ENCODE data around the gene CFAP298. TPM values are rescaled to one million over a fixed set of nuclear protein-coding genes. Genes with fewer than 3 reads are reported as not detected.

Gene CFAP298
- total and polyA plus RNA-seq, 2 donors (not counting 3 experiments of a cell fraction or from before 2014, with no cell fraction given), result 17.6 to 44.1 TPM

DNA sequence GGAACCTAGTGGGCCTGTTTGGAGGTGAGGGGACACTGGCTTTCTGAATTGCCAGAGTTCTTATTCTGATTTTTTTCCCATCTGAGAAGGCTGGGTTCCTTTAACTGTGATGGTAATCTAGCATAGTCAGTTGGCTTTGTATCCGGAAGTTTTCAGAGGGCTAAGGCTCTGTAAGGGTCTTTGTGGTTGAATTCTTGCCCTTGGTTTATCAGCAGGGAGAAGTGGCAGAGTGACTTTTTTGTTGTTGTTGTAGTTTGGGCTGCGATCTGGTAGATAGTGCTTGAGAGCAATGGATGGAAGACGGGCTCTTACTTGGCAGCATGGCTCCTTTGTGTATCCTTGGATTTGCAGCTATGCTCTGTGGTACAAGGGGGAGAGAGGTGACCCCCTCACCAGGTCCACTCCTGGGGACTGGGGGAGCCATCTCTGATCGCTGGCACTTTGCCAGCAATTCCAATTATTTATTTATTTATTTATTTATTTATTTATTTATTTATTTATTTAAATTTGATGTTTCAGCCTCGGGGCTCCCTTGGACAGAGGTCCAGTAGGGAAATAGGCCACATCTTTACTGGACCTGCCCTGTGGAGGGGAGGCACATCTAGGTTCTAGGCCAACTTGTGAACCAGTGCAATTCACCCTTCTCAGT lies 45.3 kb downstream of the CFAP298 start:
- dilution Hi-C loops (cut with MboI; ENCODE audit: extremely low pct_ligation_motif_present, low sequenced_read_pairs), result no loop called here
- H3K9me1 ChIP-seq (replicated peaks; ENCODE audit: control insufficient read depth, extremely low read depth, insufficient read depth, low read length), result no peaks in the 10 kb centered on the region
- DNase-seq (ENCODE audit: low read depth, low spot score), result no peak
- H3K4me2 ChIP-seq (ENCODE audit: insufficient read depth, low read length), result no peak overlapping the region
- H3K79me2 ChIP-seq (ENCODE audit: control insufficient read depth, insufficient read depth, low read length), result no peaks in the 10 kb centered on the region
- no peak overlapping the region for H3K4me3 ChIP-seq (replicated peaks in 1 of 3; ENCODE audit: insufficient read depth in 1 of 3, low read depth in 1 of 3, low read length in 3 of 3)
- CTCF ChIA-PET, result interaction anchor here (1.5 to 4.7 kb wide), 2 partner anchors 152 to 163 kb away, joined by 4 to 40 read pairs; no protein-coding TSS in a partner anchor
- POLR2A ChIA-PET, result no interaction called here
- no peak for FAIRE-seq
- H2AFZ ChIP-seq (ENCODE audit: low read depth, low read length), result no peak overlapping the region
- H3K9ac ChIP-seq (replicated peaks; ENCODE audit: extremely low read depth, insufficient read depth, low read length), result no peak overlapping the region
- H3K36me3 ChIP-seq (ENCODE audit: control insufficient read depth in 2 of 2, extremely low read depth in 1 of 2, insufficient read depth in 2 of 2, low read length in 2 of 2), result no peaks in the 10 kb centered on the region
- BruUV-seq (replicated peaks), result no TSS peak
- no peaks in the 10 kb centered on the region for H4K20me1 ChIP-seq (replicated peaks; ENCODE audit: control insufficient read depth, extremely low read depth, insufficient read depth, low read length)
- H3K4me1 ChIP-seq (ENCODE audit: control insufficient read depth, extremely low read depth, insufficient read depth, low read length), result peaks cover 17% of the 10 kb centered on the region
- no peak overlapping the region for H3K27ac ChIP-seq (ENCODE audit: insufficient read depth, low read depth, low read length)
- intact Hi-C loops (cut with micrococcal nuclease), result loop anchor here (5.0 kb wide), 1 partner anchor 225 kb away; no protein-coding TSS in a partner anchor
- H3K9me3 ChIP-seq (replicated peaks; ENCODE audit: control insufficient read depth, insufficient read depth, low read length), result peaks cover 2% of the 10 kb centered on the region
- TF ChIP-seq MYC (IDR thresholded peaks at IDR 0.05; ENCODE audit: low read depth, low read length), result no peak
- TF ChIP-seq, protein P1, sequence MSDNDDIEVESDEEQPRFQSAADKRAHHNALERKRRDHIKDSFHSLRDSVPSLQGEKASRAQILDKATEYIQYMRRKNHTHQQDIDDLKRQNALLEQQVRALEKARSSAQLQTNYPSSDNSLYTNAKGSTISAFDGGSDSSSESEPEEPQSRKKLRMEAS (IDR thresholded peaks at IDR 0.05; ENCODE audit: insufficient read depth, insufficient read length), result no peak
- no peak for TF ChIP-seq POLR2AphosphoS5 (IDR thresholded peaks at IDR 0.05; ENCODE audit: insufficient read depth, low read depth, low read length)
- no peak for TF ChIP-seq JUN (IDR thresholded peaks at IDR 0.05; ENCODE audit: borderline replicate concordance, insufficient read depth, insufficient read length, low read depth)
- no peak for TF ChIP-seq FOS (IDR thresholded peaks at IDR 0.05; ENCODE audit: borderline replicate concordance, insufficient read depth, low read length)
- TF ChIP-seq GATA2 (IDR thresholded peaks at IDR 0.05; ENCODE audit: insufficient read depth, insufficient read length, low read depth, low read length), result no peak
- no peak for TF ChIP-seq CTCF (IDR thresholded peaks at IDR 0.05; ENCODE audit: extremely low read depth in 1 of 2, insufficient read depth in 1 of 2, low read depth in 1 of 2, low read length in 2 of 2)
- TF ChIP-seq EZH2 (IDR thresholded peaks at IDR 0.05; ENCODE audit: borderline replicate concordance, low read depth, low read length, severe bottlenecking), result no peak
- no peak for TF ChIP-seq POLR2A (IDR thresholded peaks at IDR 0.05; ENCODE audit: low read depth, low read length)
- no peaks in the 10 kb centered on the region for H3K27me3 ChIP-seq (ENCODE audit: control insufficient read depth in 2 of 2, insufficient read depth in 2 of 2, low read length in 2 of 2)

All from endothelial cell of umbilical vein (primary cell).